ENCODE data around the gene SETD3.

Gene SETD3

DNA sequence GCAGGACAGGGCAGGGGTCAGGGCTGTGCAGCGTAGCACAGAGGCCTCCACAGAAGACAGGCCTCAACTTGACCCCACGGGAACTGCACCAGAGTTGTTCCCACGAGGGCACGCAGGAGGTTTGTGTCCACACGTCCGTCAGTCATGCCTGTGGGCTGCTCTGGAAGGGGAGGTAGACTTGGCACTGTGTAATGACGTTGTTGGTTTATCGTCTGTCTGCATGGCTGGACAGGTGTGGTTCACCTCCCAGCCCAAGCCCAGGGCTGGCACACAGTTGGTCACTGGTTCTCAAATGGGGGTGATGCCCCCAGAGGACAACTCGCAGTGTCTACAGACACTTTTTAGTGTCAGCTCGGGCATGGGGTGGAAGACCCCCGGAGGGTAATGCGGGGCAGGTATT lies 46.4 kb upstream of the SETD3 start:
- H3K4ac ChIP-seq (ENCODE audit: low read length): no peak overlapping the region
- H4K8ac ChIP-seq (ENCODE audit: low read depth, low read length): peak overlapping the region; percentile 25
- H2BK120ac ChIP-seq (ENCODE audit: low read depth, low read length): no peak overlapping the region
- no peak overlapping the region for H2AFZ ChIP-seq (ENCODE audit: low read length)
- peaks cover 13% of the 10 kb centered on the region for H3K79me1 ChIP-seq (ENCODE audit: low read depth, low read length)
- H2BK5ac ChIP-seq (ENCODE audit: low read length): no peak overlapping the region
- H3K4me2 ChIP-seq (ENCODE audit: insufficient read depth, low read length, poor library complexity, severe bottlenecking): no peak overlapping the region
- peak overlapping the region; percentile 35 for H3K9ac ChIP-seq (ENCODE audit: low read depth, low read length, poor library complexity)
- H2BK12ac ChIP-seq (ENCODE audit: low read length): no peak overlapping the region
- no peaks in the 10 kb centered on the region for H3K27me3 ChIP-seq (ENCODE audit: control insufficient read depth in 3 of 3, insufficient read depth in 3 of 3, low read depth in 1 of 3, low read length in 3 of 3)
- no peak overlapping the region for H3K27ac ChIP-seq (replicated peaks; ENCODE audit: low read length)
- H4K91ac ChIP-seq (ENCODE audit: low read depth, low read length, poor library complexity): no peak overlapping the region
- no CpG with 5 or more reads among the region's 12 CpGs for WGBS, 2 donors (ENCODE audit: extremely low coverage in 2 of 2, insufficient read length in 2 of 2, insufficient replicate concordance in 1 of 2)
- H2AK5ac ChIP-seq (ENCODE audit: low read depth, low read length): peak overlapping the region; percentile 79
- no peak overlapping the region for H3K4me3 ChIP-seq (ENCODE audit: low read length in 2 of 2)
- peaks cover 0 to 2% of the 10 kb centered on the region in 2 donors for H3K36me3 ChIP-seq (replicated peaks in 1 of 2; ENCODE audit: control insufficient read depth in 2 of 2, insufficient read depth in 2 of 2, low read length in 2 of 2)
- H3K14ac ChIP-seq (ENCODE audit: low read length): peak overlapping the region; percentile 47
- no peaks in the 10 kb centered on the region for H3K9me3 ChIP-seq (replicated peaks in 1 of 2; ENCODE audit: control insufficient read depth in 2 of 2, insufficient read depth in 1 of 2, low read depth in 1 of 2, low read length in 2 of 2)
- peak overlapping the region; percentile 93 for H2BK15ac ChIP-seq (ENCODE audit: low read length)
- H3K18ac ChIP-seq (ENCODE audit: low read length): peak overlapping the region; percentile 31
- no peak for DNase-seq (ENCODE audit: low spot score)
- H3K4me1 ChIP-seq (ENCODE audit: control insufficient read depth in 2 of 2, insufficient read depth in 1 of 2, low read depth in 1 of 2, low read length in 2 of 2): peaks cover 50 to 65% of the 10 kb centered on the region in 2 donors
- peak overlapping the region; percentile 11 for H3K23ac ChIP-seq (ENCODE audit: low read depth, low read length, poor library complexity)

DNA sequence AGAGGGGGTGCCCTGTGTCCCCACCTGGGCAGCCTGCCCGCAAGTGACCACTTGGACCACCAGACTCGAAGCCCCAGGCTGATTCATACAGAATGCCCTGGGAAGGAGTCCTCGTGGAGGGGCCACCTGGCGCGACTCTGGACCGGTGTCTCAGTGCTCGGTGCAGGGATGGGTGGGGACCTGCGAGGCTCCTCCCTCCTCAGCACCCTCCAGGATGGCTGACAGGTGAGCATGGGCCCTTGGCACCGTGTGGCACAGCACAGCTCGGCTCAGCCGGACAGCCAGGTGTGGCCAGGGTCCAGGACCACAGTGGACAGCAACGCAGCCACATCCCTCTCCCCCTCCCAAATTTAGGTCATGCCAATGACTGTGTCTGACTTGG lies 45.0 kb upstream of the SETD3 start:
- peak overlapping the region; percentile 67 for H2BK120ac ChIP-seq (ENCODE audit: low read depth, low read length)

DNA sequence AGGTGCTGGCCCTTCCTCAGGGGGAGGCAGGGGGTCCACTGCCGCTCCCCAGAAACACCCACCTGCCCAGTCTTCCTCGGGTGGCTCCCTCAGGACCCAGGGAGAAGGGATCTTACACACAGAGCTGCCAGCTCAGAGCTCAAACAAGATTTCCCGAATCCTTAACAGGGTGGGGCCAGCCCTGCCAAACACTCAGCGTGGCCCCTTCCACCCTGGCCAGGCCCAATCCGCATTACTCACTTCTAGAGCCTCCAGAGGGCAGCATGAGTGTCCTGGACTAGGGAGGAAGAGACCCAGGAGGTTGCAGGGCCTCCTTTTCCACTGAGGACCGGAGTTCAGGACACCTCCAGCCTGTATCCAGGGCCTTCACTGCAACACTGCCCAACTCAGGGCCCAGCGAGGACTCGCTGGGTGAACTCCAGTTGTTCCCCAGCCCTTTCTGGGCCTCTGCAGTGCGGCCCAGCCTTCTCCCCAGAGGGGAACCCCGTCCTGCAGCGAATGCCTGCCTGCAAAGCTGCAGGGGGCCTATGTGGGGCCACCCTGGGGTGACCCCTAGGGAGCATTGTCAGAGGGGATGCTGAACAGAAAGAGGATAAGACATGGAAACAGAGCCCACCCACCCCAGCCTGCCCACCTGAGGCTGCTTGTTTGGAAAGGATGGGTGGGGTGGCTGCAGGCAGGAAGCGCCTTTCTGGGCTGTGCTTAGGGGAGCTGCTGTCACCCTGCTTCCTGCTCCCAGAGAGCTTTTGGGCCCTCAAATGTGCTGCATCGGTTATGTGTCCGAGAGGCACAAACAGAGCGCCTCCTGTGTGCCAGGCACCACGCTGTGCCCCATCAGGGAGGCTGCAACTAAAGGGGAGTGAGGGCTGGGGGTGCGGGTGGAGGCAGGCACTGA lies 44.4 kb upstream of the SETD3 start:
- Histone ChIP-seq H3K27me3 (ENCODE audit: control insufficient read depth in 3 of 3, insufficient read depth in 3 of 3, low read depth in 1 of 3, low read length in 3 of 3) (no peaks in the 10 kb centered on the region), H3K79me1 (ENCODE audit: low read depth, low read length) (peaks cover 13% of the 10 kb centered on the region), H3K27ac (replicated peaks; ENCODE audit: low read length) (no peak overlapping the region), H3K23ac (ENCODE audit: low read depth, low read length, poor library complexity) (peak overlapping the region; percentile 17), H3K4me3 (ENCODE audit: low read length in 2 of 2) (no peak overlapping the region), H3K18ac (ENCODE audit: low read length) (peak overlapping the region; percentile 92), H3K4ac (ENCODE audit: low read length) (peak overlapping the region; percentile 15), H3K9me3 (replicated peaks in 1 of 2; ENCODE audit: control insufficient read depth in 2 of 2, insufficient read depth in 1 of 2, low read depth in 1 of 2, low read length in 2 of 2) (no peaks in the 10 kb centered on the region), H2AFZ (ENCODE audit: low read length) (no peak overlapping the region), H3K9ac (ENCODE audit: low read depth, low read length, poor library complexity) (no peak overlapping the region), H3K36me3 (replicated peaks in 1 of 2; ENCODE audit: control insufficient read depth in 2 of 2, insufficient read depth in 2 of 2, low read length in 2 of 2) (peaks cover 2 to 15% of the 10 kb centered on the region in 2 donors), H2BK12ac (ENCODE audit: low read length) (peak overlapping the region; percentile 51), H4K91ac (ENCODE audit: low read depth, low read length, poor library complexity) (no peak overlapping the region), H3K14ac (ENCODE audit: low read length) (no peak overlapping the region), H4K8ac (ENCODE audit: low read depth, low read length) (peak overlapping the region; percentile 27), H2BK5ac (ENCODE audit: low read length) (peak overlapping the region; percentile 35), H2BK15ac (ENCODE audit: low read length) (peak overlapping the region; percentile 93), H3K4me1 (ENCODE audit: control insufficient read depth in 2 of 2, insufficient read depth in 1 of 2, low read depth in 1 of 2, low read length in 2 of 2) (peaks cover 49 to 52% of the 10 kb centered on the region in 2 donors), H3K4me2 (ENCODE audit: insufficient read depth, low read length, poor library complexity, severe bottlenecking) (no peak overlapping the region), H2BK120ac (ENCODE audit: low read depth, low read length) (no peak overlapping the region), H2AK5ac (ENCODE audit: low read depth, low read length) (peak overlapping the region; percentile 96)
- no peak for DNase-seq (ENCODE audit: low spot score)
- WGBS, 2 donors (ENCODE audit: extremely low coverage in 2 of 2, insufficient read length in 2 of 2, insufficient replicate concordance in 1 of 2): no CpG with 5 or more reads among the region's 17 CpGs

More for the DNA sequence above, 45.0 kb upstream of the SETD3 start:
- Histone ChIP-seq H2AFZ (ENCODE audit: low read length) (no peak overlapping the region), H3K18ac (ENCODE audit: low read length) (peak overlapping the region; percentile 92), H4K91ac (ENCODE audit: low read depth, low read length, poor library complexity) (no peak overlapping the region), H3K4me1 (ENCODE audit: control insufficient read depth in 2 of 2, insufficient read depth in 1 of 2, low read depth in 1 of 2, low read length in 2 of 2) (peaks cover 55 to 58% of the 10 kb centered on the region in 2 donors), H3K9me3 (replicated peaks in 1 of 2; ENCODE audit: control insufficient read depth in 2 of 2, insufficient read depth in 1 of 2, low read depth in 1 of 2, low read length in 2 of 2) (no peaks in the 10 kb centered on the region), H3K9ac (ENCODE audit: low read depth, low read length, poor library complexity) (peak overlapping the region; percentile 30), H3K27me3 (ENCODE audit: control insufficient read depth in 3 of 3, insufficient read depth in 3 of 3, low read depth in 1 of 3, low read length in 3 of 3) (no peaks in the 10 kb centered on the region), H3K4me3 (ENCODE audit: low read length in 2 of 2) (no peak overlapping the region), H4K8ac (ENCODE audit: low read depth, low read length) (no peak overlapping the region), H2BK15ac (ENCODE audit: low read length) (peak overlapping the region; percentile 93), H3K4ac (ENCODE audit: low read length) (no peak overlapping the region), H3K27ac (replicated peaks; ENCODE audit: low read length) (no peak overlapping the region), H3K4me2 (ENCODE audit: insufficient read depth, low read length, poor library complexity, severe bottlenecking) (no peak overlapping the region), H2BK12ac (ENCODE audit: low read length) (peak overlapping the region; percentile 79), H3K79me1 (ENCODE audit: low read depth, low read length) (peaks cover 13% of the 10 kb centered on the region), H3K14ac (ENCODE audit: low read length) (peak overlapping the region; percentile 66), H3K23ac (ENCODE audit: low read depth, low read length, poor library complexity) (peak overlapping the region; percentile 17), H3K36me3 (replicated peaks in 1 of 2; ENCODE audit: control insufficient read depth in 2 of 2, insufficient read depth in 2 of 2, low read length in 2 of 2) (peaks cover 2 to 13% of the 10 kb centered on the region in 2 donors), H2BK5ac (ENCODE audit: low read length) (peak overlapping the region; percentile 35), H2AK5ac (ENCODE audit: low read depth, low read length) (peak overlapping the region; percentile 96)
- no CpG with 5 or more reads among the region's 12 CpGs for WGBS, 2 donors (ENCODE audit: extremely low coverage in 2 of 2, insufficient read length in 2 of 2, insufficient replicate concordance in 1 of 2)
- no peak for DNase-seq (ENCODE audit: low spot score)

DNA sequence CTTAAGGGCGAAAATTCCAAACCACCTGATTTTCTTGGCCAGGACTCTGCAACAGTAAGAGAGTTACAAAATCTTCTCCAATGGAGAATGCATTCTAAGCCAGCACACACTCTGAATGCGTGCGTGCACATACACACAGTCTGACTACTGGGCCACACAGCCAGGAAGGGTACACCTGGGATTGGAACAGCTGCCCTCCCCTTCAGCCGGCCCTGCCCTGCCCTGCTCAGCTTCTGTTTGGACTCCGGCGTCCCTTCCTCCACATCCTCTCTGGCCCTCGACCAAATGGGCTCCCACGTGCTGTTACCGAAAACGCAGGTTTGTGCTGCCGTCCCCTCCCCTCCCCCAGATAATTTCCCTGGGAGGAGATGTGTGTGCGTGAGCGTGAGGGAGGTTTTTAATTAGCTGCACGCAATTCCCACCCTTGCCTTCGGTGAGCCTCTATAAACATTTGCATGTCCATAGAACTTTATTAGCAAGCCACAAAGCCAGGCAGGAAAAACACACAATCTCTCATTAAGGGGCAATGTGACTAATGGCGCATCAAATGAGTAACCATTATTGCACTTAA lies 43.5 kb upstream of the SETD3 start:
- Histone ChIP-seq H4K8ac (ENCODE audit: low read depth, low read length) (no peak overlapping the region), H2AK5ac (ENCODE audit: low read depth, low read length) (peak overlapping the region; percentile 90), H3K14ac (ENCODE audit: low read length) (no peak overlapping the region), H2BK5ac (ENCODE audit: low read length) (no peak overlapping the region), H3K27ac (replicated peaks; ENCODE audit: low read length) (no peak overlapping the region), H3K4ac (ENCODE audit: low read length) (no peak overlapping the region), H2AFZ (ENCODE audit: low read length) (no peak overlapping the region), H3K4me1 (ENCODE audit: control insufficient read depth in 2 of 2, insufficient read depth in 1 of 2, low read depth in 1 of 2, low read length in 2 of 2) (peaks cover 46 to 49% of the 10 kb centered on the region in 2 donors), H3K79me1 (ENCODE audit: low read depth, low read length) (peaks cover 13% of the 10 kb centered on the region), H3K36me3 (replicated peaks in 1 of 2; ENCODE audit: control insufficient read depth in 2 of 2, insufficient read depth in 2 of 2, low read length in 2 of 2) (peaks cover 2 to 23% of the 10 kb centered on the region in 2 donors), H3K4me2 (ENCODE audit: insufficient read depth, low read length, poor library complexity, severe bottlenecking) (no peak overlapping the region), H3K23ac (ENCODE audit: low read depth, low read length, poor library complexity) (no peak overlapping the region), H3K27me3 (ENCODE audit: control insufficient read depth in 3 of 3, insufficient read depth in 3 of 3, low read depth in 1 of 3, low read length in 3 of 3) (no peaks in the 10 kb centered on the region), H2BK120ac (ENCODE audit: low read depth, low read length) (no peak overlapping the region), H3K4me3 (ENCODE audit: low read length in 2 of 2) (no peak overlapping the region), H3K18ac (ENCODE audit: low read length) (peak overlapping the region; percentile 38), H2BK15ac (ENCODE audit: low read length) (peak overlapping the region; percentile 59), H3K9me3 (replicated peaks in 1 of 2; ENCODE audit: control insufficient read depth in 2 of 2, insufficient read depth in 1 of 2, low read depth in 1 of 2, low read length in 2 of 2) (no peaks in the 10 kb centered on the region), H2BK12ac (ENCODE audit: low read length) (no peak overlapping the region), H3K9ac (ENCODE audit: low read depth, low read length, poor library complexity) (peak overlapping the region; percentile 2), H4K91ac (ENCODE audit: low read depth, low read length, poor library complexity) (no peak overlapping the region)
- no CpG with 5 or more reads among the region's 16 CpGs for WGBS, 2 donors (ENCODE audit: extremely low coverage in 2 of 2, insufficient read length in 2 of 2, insufficient replicate concordance in 1 of 2)
- DNase-seq (ENCODE audit: low spot score): no peak
